ENCODE data around the gene TMEM231.

DNA sequence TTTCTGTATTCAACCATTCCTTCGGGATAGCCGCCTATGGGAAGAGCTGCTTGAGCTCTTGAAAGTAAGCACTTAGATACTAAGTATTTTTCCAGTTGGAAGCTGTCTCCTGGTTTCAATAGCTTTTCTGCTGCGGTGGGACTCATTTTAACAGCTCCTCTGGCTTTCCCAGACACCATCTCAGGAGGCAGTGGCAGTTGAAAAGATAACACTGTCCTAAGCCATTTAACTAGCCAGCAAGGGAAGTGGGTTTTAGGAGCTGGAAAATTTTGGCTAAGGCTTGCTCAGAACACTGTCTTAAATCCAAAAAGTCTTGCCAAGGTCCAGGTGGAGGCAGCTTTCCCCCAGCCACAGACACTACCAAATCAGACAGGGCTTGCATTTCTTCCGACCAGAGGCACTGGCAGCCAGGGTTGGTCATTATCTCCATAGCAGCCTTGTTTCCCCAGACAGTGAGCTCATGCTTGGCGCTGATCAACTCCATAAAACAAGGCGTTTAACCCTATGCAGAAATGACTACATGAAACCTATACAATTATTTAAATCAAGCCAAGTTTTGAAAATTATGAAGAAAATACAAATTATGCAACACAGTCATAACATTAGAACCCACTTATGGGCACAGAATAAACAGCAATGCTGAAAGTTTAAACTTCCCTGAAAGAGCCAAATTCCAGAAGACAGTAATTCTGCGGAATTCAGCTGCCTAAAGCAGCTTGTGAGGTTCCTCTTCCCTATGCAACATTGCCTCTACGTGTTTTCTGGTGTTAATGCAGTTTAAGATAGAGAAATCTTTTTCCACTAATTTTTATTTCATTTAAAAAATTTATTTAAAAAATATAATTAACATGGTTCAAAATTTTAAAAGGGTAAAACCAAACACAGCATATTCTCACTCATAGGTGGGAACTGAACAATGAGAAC is 35.1 kb upstream of the TMEM231 start:
- no peak for TF ChIP-seq POLR2AphosphoS5 (IDR thresholded peaks at IDR 0.05; ENCODE audit: low read depth, low read length)
- no peak for TF ChIP-seq YY1 (IDR thresholded peaks at IDR 0.05; ENCODE audit: extremely low read depth, insufficient replicate concordance, low read depth, low read length)
- no peak for TF ChIP-seq POLR2A (IDR thresholded peaks at IDR 0.05; ENCODE audit: borderline replicate concordance, extremely low read depth, insufficient read depth, insufficient read length)
- TF ChIP-seq, protein P1, sequence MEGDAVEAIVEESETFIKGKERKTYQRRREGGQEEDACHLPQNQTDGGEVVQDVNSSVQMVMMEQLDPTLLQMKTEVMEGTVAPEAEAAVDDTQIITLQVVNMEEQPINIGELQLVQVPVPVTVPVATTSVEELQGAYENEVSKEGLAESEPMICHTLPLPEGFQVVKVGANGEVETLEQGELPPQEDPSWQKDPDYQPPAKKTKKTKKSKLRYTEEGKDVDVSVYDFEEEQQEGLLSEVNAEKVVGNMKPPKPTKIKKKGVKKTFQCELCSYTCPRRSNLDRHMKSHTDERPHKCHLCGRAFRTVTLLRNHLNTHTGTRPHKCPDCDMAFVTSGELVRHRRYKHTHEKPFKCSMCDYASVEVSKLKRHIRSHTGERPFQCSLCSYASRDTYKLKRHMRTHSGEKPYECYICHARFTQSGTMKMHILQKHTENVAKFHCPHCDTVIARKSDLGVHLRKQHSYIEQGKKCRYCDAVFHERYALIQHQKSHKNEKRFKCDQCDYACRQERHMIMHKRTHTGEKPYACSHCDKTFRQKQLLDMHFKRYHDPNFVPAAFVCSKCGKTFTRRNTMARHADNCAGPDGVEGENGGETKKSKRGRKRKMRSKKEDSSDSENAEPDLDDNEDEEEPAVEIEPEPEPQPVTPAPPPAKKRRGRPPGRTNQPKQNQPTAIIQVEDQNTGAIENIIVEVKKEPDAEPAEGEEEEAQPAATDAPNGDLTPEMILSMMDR (IDR thresholded peaks at IDR 0.05 in 2 of 3, conservative IDR thresholded peaks at IDR 0.05 in 1 of 3; ENCODE audit: borderline replicate concordance in 1 of 3, insufficient read depth in 1 of 3, low read depth in 2 of 3, low read length in 2 of 3), result no peak
- no peak for TF ChIP-seq ZFX (IDR thresholded peaks at IDR 0.05)
- TF ChIP-seq SIN3A (IDR thresholded peaks at IDR 0.05; ENCODE audit: low read depth), result no peak
- TF ChIP-seq CBX3 (IDR thresholded peaks at IDR 0.05; ENCODE audit: low read depth), result no peak
- TF ChIP-seq, protein P2, sequence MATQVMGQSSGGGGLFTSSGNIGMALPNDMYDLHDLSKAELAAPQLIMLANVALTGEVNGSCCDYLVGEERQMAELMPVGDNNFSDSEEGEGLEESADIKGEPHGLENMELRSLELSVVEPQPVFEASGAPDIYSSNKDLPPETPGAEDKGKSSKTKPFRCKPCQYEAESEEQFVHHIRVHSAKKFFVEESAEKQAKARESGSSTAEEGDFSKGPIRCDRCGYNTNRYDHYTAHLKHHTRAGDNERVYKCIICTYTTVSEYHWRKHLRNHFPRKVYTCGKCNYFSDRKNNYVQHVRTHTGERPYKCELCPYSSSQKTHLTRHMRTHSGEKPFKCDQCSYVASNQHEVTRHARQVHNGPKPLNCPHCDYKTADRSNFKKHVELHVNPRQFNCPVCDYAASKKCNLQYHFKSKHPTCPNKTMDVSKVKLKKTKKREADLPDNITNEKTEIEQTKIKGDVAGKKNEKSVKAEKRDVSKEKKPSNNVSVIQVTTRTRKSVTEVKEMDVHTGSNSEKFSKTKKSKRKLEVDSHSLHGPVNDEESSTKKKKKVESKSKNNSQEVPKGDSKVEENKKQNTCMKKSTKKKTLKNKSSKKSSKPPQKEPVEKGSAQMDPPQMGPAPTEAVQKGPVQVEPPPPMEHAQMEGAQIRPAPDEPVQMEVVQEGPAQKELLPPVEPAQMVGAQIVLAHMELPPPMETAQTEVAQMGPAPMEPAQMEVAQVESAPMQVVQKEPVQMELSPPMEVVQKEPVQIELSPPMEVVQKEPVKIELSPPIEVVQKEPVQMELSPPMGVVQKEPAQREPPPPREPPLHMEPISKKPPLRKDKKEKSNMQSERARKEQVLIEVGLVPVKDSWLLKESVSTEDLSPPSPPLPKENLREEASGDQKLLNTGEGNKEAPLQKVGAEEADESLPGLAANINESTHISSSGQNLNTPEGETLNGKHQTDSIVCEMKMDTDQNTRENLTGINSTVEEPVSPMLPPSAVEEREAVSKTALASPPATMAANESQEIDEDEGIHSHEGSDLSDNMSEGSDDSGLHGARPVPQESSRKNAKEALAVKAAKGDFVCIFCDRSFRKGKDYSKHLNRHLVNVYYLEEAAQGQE (IDR thresholded peaks at IDR 0.05; ENCODE audit: low read depth), result no peak
- no peak for TF ChIP-seq EZH2 (IDR thresholded peaks at IDR 0.05)
